GM12891 (cell line): Measurements from ENCODE around the gene SHROOM3.
A peak's percentile ranks its signal among the peaks of the same experiment; 100 is the strongest.
"Not testable (repeated sequence)": the region's sequence is repeated elsewhere in the genome, so short reads cannot be mapped to it uniquely, and the experiment has no call there.

Experiments
- DNase-seq: peaks from one replicate; pipeline ENCODE4 v3.0.0; 2011; ENCODE audit warnings: low spot score; ENCODE audit not compliant: insufficient read length
- FAIRE-seq: peaks from 2 replicates; lab custom pipeline; 2011; peaks lifted over from hg19 to GRCh38; lab: Jason Lieb, UNC
- PAX5 ChIP-seq: IDR thresholded peaks from 2 replicates; pipeline ENCODE4 v1.6.1; 2011; ENCODE audit warnings: low read length, moderate library complexity, mild to moderate bottlenecking; ENCODE audit not compliant: insufficient read depth, severe bottlenecking
- POLR2A ChIP-seq: IDR thresholded peaks from 2 replicates; pipeline ENCODE4 v1.6.1; 2011; ENCODE audit warnings: low read depth, low read length, control low read depth
- POLR2AphosphoS5 ChIP-seq: IDR thresholded peaks from 2 replicates; pipeline ENCODE4 v1.6.1; 2011; ENCODE audit warnings: low read depth, low read length, control low read depth
- POU2F2 ChIP-seq: IDR thresholded peaks from 2 replicates; pipeline ENCODE4 v1.6.1; 2011; ENCODE audit warnings: low read depth, mild to moderate bottlenecking, control low read depth, low read length, moderate library complexity
- SPI1 ChIP-seq: IDR thresholded peaks from 2 replicates; pipeline ENCODE4 v1.6.1; 2011; ENCODE audit warnings: low read depth, low read length, control low read depth
- TAF1 ChIP-seq: IDR thresholded peaks from 2 replicates; pipeline ENCODE4 v1.6.1; 2011; ENCODE audit warnings: low read depth, low read length, control low read depth

SHROOM3 gene

DNA sequence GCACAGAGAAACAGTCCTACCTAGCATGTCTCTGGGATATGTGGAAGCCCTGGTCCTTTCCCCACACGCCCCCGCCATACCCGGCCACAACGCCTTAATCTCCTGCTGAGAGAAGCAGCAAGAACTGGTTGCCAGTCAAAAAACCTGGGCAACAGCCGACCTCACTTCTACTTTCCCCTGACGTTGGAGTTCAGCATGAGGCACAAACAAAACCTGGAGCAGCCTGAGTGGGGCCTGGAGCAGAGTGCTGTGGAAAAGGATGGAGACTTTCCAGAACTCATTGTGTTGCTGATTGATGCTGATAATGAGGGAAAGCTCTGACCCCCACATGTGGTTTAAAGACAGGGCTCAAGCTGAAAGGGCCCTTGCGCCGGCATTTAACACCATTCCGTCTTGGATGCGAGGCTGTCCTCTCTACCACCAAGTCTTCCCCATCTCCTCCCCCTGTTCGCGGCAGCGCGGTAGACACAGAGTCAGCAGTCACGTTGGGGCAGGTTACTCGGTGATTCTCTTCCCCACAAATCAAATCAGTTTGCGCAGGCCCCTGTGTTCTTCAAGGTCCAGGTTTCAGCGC is 14.8 kb upstream of the SHROOM3 start:
- TF ChIP-seq POLR2A (no peak), PAX5 (no peak), TAF1 (no peak), POLR2AphosphoS5 (no peak), SPI1 (no peak), POU2F2 (no peak)
- DNase-seq (no peak), FAIRE-seq (no peak)

DNA sequence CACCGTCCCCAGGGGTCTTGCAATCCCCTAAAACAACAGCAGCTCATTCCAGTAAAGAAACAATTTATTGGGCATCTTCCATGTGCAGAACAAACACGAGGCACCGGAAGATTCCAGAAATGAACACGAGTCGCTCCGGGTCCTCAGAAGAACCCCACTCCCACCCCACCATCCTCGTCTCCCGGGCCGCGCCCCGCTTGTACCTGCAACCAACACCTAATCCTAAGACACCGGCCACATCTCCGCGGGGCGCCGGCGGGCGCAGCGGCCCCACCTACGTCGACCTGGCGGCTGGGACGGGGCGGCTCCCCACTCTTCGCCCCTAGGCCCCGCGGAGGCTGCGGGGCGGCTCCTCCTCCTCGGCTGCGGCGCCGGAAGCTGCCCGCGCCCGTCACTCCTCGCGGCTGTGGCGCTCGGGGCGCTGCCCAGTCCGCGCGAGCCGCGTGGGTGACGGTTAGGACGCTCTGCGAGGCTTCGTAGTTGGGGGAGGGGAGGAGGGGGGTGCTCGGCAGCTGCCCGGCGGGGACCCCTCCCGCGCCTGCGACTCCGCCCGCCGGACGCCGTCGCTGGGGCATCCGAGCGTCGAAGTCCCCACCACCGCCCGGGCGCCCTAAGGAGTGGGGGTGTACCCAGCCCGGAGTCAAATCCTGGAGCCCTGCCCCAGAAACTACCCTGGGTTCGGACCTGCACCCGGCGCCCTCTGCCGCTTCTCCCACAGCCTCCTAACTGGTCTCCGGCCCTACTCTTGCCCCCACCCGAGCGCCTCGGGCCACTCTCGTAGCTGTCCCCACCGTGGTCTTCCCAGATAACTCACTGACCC is 14.1 kb upstream of the SHROOM3 start, which contains the start of gene CCDC158:
TSS of gene CCDC158 (minus strand) at position 380 of the 820 bp plus-strand sequence. CDS start 17,934 bp downstream, outside the sequence.
- DNase-seq (no peak), FAIRE-seq (no peak)
- TF ChIP-seq POU2F2 (no peak), SPI1 (no peak), POLR2A (no peak), POLR2AphosphoS5 (no peak), TAF1 (no peak), PAX5 (no peak)

DNA sequence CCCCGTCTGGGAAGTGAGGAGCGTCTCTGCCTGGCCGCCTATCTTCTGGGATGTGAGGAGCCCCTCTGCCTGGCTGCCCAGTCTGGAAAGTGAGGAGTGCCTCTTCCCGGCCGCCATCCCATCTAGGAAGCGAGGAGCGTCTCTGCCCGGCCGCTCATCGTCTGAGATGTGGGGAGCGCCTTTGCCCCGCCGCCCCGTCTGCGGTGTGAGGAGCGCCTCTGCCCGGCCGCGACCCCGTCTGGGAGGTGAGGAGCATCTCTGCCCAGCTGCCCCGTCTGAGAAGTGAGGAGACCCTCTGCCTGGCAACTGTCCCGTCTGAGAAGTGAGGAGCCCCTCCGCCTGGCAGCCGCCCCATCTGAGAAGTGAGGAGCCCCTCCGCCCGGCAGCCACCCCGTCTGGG is 11.9 kb upstream of the SHROOM3 start:
- not testable (repeated sequence) for DNase-seq, FAIRE-seq

DNA sequence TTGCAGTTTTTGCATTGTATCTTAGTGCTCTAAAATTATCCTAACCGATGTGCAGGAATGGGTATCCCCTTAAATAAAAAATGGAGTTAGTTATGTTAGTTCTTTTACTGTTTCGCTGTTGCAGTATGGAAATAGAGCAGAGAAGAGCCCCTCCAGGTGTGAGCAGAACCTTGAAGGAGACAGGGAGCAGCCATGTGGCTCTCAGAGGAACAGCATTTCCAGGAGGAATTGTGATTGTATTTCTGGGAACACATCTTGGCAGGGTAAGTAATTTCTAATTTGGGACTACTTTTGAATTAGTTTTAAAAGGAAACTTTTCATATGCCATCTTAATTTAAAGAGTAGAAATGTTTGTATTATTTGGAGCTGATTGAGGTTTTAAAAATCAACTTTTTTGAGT is 8.8 kb upstream of the SHROOM3 start:
- no peak for FAIRE-seq
- TF ChIP-seq TAF1: no peak
- TF ChIP-seq PAX5: no peak
- no peak for TF ChIP-seq POLR2AphosphoS5
- no peak for TF ChIP-seq POU2F2
- no peak for TF ChIP-seq SPI1
- DNase-seq: no peak

DNA sequence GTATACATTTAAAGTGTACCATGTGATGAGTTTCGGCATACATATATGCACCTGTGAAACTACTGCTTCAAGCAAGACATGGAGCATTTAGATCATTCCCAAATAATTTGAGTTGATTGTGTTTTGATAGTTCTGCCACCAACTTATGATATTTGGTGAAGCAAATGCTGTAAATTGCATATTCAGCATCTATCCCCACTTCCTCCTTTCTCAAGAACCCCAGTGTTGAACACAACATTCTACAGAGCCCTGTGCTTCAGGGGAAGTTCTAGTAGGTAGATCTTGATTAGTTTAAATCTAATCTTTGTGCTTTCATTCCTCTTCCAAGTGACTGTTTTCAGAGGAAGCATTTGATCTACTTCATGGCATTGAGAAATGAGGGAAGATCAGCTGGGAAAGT is 5.4 kb upstream of the SHROOM3 start:
- DNase-seq (no peak), FAIRE-seq (no peak)
- TF ChIP-seq SPI1 (peak; percentile 63), POLR2AphosphoS5 (no peak), PAX5 (no peak)

DNA sequence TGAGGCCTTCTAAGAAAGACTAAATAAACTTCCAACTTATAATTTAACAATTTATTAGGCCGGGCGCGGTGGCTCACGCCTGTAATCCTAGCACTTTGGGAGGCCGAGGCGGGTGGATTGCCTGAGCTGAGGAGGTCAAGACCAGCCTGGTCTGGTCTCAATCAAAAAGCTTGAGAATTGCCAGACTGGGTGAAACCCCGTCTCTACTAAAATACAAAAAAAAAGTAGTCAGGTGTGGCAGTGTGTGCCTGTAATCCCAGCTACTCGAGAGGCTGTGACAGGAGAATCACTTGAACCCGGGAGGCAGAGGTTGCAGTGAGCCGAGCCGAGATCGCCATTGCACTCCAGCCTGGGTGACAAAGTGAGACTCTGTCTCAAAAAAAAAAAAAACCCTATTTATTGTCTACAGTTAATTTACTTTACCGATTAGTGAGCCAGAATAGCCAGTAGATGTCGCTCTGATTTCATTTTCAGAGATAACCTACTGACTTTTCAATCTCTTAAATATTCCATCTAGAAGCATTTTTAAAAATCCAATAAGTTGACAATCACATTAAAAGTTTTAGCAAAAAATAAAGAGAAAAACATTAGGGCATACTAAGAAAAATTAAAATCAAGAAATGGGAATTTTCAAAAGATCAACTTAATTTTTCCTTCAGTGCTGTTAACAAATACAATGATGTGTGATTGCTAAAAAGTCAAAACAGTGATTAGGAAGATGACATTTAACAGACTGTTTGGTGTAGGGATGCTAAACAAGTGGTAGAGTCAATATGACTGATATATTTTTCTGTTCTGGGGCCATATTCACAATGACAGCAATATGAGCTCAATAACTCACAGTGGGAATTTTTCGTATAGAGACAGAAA is 4.3 kb upstream of the SHROOM3 start:
- DNase-seq (no peak), FAIRE-seq (no peak)
- TF ChIP-seq TAF1 (no peak), PAX5 (no peak), POLR2AphosphoS5 (no peak), SPI1 (no peak), POLR2A (no peak), POU2F2 (no peak)

DNA sequence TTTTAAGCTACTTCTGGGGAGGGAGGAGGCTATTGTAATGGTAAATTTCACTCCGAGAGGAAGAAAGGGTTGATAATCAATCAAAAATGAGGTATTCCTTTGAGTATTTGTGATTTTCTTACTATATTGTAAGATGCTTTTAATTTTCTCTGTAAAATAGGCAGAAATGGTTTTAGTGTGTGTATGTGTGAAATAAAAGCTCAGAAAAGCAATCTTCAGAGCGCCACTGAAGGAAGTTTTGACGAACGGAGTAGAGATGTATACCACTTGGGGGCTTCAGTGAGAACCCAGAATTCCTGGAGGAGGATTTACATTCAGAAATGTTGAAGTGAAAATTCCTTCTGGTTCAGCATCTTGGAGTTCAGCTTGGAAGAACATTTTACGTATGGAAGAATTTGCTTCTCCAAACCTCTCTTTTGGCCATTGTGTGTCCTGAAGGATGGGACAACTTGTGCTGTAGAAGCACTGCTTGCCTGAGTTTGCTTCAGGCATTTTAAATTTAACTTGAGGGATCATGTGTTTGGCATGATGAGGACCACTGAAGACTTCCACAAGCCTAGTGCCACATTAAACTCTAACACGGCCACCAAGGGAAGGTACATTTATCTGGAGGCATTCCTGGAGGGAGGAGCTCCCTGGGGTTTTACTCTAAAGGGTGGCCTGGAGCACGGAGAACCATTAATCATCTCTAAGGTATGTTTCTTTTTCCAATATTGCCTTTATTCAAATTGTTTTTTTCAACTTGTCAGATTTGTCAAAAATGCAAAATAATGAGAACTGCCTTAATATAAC is 695 bp downstream of the SHROOM3 start:
- FAIRE-seq (no peak), DNase-seq (no peak)
- TF ChIP-seq PAX5 (no peak), POLR2AphosphoS5 (no peak), TAF1 (no peak), POLR2A (no peak), SPI1 (no peak), POU2F2 (no peak)

DNA sequence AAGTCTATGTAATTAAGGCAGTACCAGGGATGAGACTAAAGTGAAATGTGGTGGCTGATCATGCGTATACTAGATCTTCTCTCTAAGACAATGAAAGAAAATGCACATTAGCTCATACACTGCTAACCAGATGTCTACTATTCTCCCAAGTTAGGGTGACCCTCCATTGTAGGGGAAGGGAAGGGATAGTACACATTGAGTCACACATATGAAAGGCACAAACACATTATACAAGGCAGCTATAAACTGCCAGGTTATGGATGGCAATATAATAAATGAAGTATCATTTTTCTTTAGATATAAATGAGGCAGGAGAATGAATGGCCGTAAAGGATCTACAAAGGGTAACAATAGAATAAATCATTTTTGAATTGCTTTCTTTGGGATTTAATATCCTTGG is 4.5 kb downstream of the SHROOM3 start:
- DNase-seq (no peak), FAIRE-seq (no peak)
- TF ChIP-seq POLR2AphosphoS5 (no peak), TAF1 (no peak), POLR2A (no peak), SPI1 (no peak), POU2F2 (no peak), PAX5 (no peak)

DNA sequence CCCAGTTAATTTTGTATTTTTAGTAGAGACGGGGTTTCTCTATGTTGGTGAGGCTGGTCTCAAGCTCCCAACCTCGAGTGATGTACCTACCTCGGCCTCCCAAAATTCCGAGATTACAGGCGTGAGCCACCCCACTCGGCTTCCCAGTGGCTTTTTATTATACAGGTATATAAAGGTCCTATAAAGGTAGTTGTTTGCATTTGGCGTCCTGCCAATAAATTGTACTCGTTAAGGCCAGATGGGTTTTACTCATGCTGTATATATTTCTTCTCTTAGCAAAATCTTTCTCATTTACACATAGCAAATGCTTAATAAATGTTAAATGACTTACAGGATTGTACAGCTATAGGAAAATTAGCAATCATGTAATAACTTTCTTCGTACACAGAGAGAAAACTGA is 6.9 kb downstream of the SHROOM3 start:
- DNase-seq (no peak), FAIRE-seq (no peak)
- TF ChIP-seq PAX5 (no peak), POLR2A (no peak), TAF1 (no peak), POU2F2 (no peak), POLR2AphosphoS5 (no peak), SPI1 (no peak)
